Activated CD8-positive, alpha-beta T cell treated with anti-CD3 and anti-CD28 coated beads for 36 hours (primary cell): Measurements from ENCODE around the gene TRIM9. TPM values are rescaled to one million over a fixed set of nuclear protein-coding genes. Genes with fewer than 3 reads are reported as not detected.

ENCODE experiments used
- ATAC-seq: fragments of 200-7000 bp; cut with Tn5 transposase; one replicate; pipeline ENCODE4 v1.10.0; 2021; ENCODE audit warnings: mild to moderate bottlenecking, moderate library complexity
- CTCF ChIA-PET: fragments of 350-600 bp; sonication (Branson Sonifier 250); formaldehyde crosslinking; loops from one replicate; lab custom pipeline; 2021; ENCODE audit warnings: antibody characterized with exemption; lab: Charles Lee
- POLR2A ChIA-PET: fragments of 350-600 bp; sonication (Branson Sonifier 250); formaldehyde crosslinking; loops from one replicate; lab custom pipeline; 2021; ENCODE audit warnings: antibody characterized with exemption; lab: Charles Lee
- DNase-seq: peaks from one replicate; pipeline ENCODE4 v3.0.0-alpha.2; 2020
- H3K27ac Mint-ChIP-seq: one replicate; pipeline ENCODE4 v1.8.0; 2021; ENCODE audit warnings: mild to moderate bottlenecking, mixed read lengths
- H3K27me3 Mint-ChIP-seq: one replicate; pipeline ENCODE4 v1.8.0; 2021; ENCODE audit warnings: mixed read lengths
- H3K36me3 Mint-ChIP-seq: one replicate; pipeline ENCODE4 v1.8.0; 2021; ENCODE audit warnings: low read depth, mixed read lengths
- H3K4me1 Mint-ChIP-seq: one replicate; pipeline ENCODE4 v1.8.0; 2021; ENCODE audit warnings: low read depth, mixed read lengths
- H3K4me3 Mint-ChIP-seq: one replicate; pipeline ENCODE4 v1.8.0; 2021; ENCODE audit warnings: mild to moderate bottlenecking, moderate library complexity, mixed read lengths
- H3K9me3 Mint-ChIP-seq: one replicate; pipeline ENCODE4 v1.8.0; 2021; ENCODE audit warnings: mixed read lengths
- CTCF ChIP-seq: fragments of 200-600 bp; IDR thresholded peaks from one replicate; pipeline ENCODE4 v1.8.0; 2022; ENCODE audit warnings: antibody characterized with exemption, mild to moderate bottlenecking
- intact Hi-C: fragments of 100-400 bp; cut with micrococcal nuclease; formaldehyde crosslinking; loops from one replicate; pipeline ENCODE4 v1.10.0; 2022
- total RNA-seq, 2 experiments: library from RNA; stranded (reverse); gene quantifications; one replicate each; pipeline ENCODE4 v1.2.3, GENCODE V29; 2021

The TRIM9 gene
- total RNA-seq, 2 experiments from 2014 or later: 6.5 to 7.2 TPM

GRCh38 chr14:51107801-51108200, 12.9 kb upstream of the TRIM9 start:
- Mint-ChIP-seq H3K27ac (no peak overlapping the region), H3K4me1 (no peaks in the 10 kb centered on the region), H3K9me3 (no peaks in the 10 kb centered on the region), H3K27me3 (peaks cover 7% of the 10 kb centered on the region), H3K36me3 (no peaks in the 10 kb centered on the region), H3K4me3 (no peak overlapping the region)
- no peak for DNase-seq
- TF ChIP-seq CTCF: no peak
- CTCF ChIA-PET: interaction anchor here (2.0 kb wide), 1 partner anchor 12 kb away, joined by 6 read pairs; no protein-coding TSS in a partner anchor
- POLR2A ChIA-PET: interaction anchor here (1.9 kb wide), 1 partner anchor 12 kb away, joined by 5 read pairs; no protein-coding TSS in a partner anchor
- no peak for ATAC-seq
- intact Hi-C loops: no loop called here

GRCh38 chr14:51104467-51104866, 9.6 kb upstream of the TRIM9 start:
- Mint-ChIP-seq H3K36me3 (no peaks in the 10 kb centered on the region), H3K9me3 (no peaks in the 10 kb centered on the region), H3K4me3 (no peak overlapping the region), H3K27me3 (peaks cover 11% of the 10 kb centered on the region), H3K4me1 (no peaks in the 10 kb centered on the region), H3K27ac (no peak overlapping the region)
- ATAC-seq (no peak), DNase-seq (no peak)
- ChIA-PET POLR2A (no interaction called here), CTCF (interaction anchor here (1.4 kb wide), 1 partner anchor 9 kb away, joined by 4 read pairs; the partner anchor contains the start of gene TRIM9)
- no peak for TF ChIP-seq CTCF
- intact Hi-C loops: no loop called here

GRCh38 chr14:51097287-51097686, 2.4 kb upstream of the TRIM9 start:
- H3K27me3 Mint-ChIP-seq: peaks cover 16% of the 10 kb centered on the region
- ChIA-PET POLR2A (no interaction called here), CTCF (interaction anchor here (3.5 kb wide), 1 partner anchor 12 kb away, joined by 16 read pairs; no protein-coding TSS in a partner anchor)
- intact Hi-C loops: loop anchor here (10.0 kb wide), 1 partner anchor 138 kb away; no protein-coding TSS in a partner anchor
- ATAC-seq (no peak), DNase-seq (no peak)
- H3K4me1 Mint-ChIP-seq: peaks cover 17% of the 10 kb centered on the region
- no peaks in the 10 kb centered on the region for H3K9me3 Mint-ChIP-seq
- H3K36me3 Mint-ChIP-seq: no peaks in the 10 kb centered on the region
- H3K4me3 Mint-ChIP-seq: no peak overlapping the region
- no peak for TF ChIP-seq CTCF
- H3K27ac Mint-ChIP-seq: no peak overlapping the region

- H3K9me3 Mint-ChIP-seq: no peaks in the 10 kb centered on the region
- no peak overlapping the region for H3K27ac Mint-ChIP-seq
- DNase-seq (no peak), ATAC-seq (no peak)
- H3K36me3 Mint-ChIP-seq: no peaks in the 10 kb centered on the region
- H3K4me1 Mint-ChIP-seq: peaks cover 17% of the 10 kb centered on the region
- no peak overlapping the region for H3K4me3 Mint-ChIP-seq
- TF ChIP-seq CTCF: no peak
- ChIA-PET CTCF (interaction anchor here (1.9 to 3.5 kb wide), 2 partner anchors 10 to 11 kb away, joined by 6 to 16 read pairs; no protein-coding TSS in a partner anchor), POLR2A (no interaction called here)
- intact Hi-C loops: loop anchor here (10.0 kb wide), 1 partner anchor 138 kb away; no protein-coding TSS in a partner anchor
- H3K27me3 Mint-ChIP-seq: peaks cover 16% of the 10 kb centered on the region
Measured at GRCh38 chr14:51096870-51097269, 2.0 kb upstream of the TRIM9 start.
